WTC11 (cell line): Measurements from ENCODE around the gene PCDHB16.

Experiments
- ATF6 ChIP-seq: sonication (generic); formaldehyde crosslinking; IDR thresholded peaks from 2 replicates; pipeline ENCODE4 v1.8.1; 2023; ENCODE audit warnings: mild to moderate bottlenecking, missing genetic modification reagents
- CBFB ChIP-seq: sonication (generic); formaldehyde crosslinking; IDR thresholded peaks from 2 replicates; pipeline ENCODE4 v1.8.1; 2022; ENCODE audit warnings: mild to moderate bottlenecking, low read depth, missing genetic modification reagents
- ETV6 ChIP-seq: sonication (generic); formaldehyde crosslinking; IDR thresholded peaks from 2 replicates; pipeline ENCODE4 v1.8.1; 2022; ENCODE audit warnings: mild to moderate bottlenecking, missing genetic modification reagents
- FOXK1 ChIP-seq: sonication (generic); formaldehyde crosslinking; IDR thresholded peaks from 2 replicates; pipeline ENCODE4 v1.8.0; 2022; ENCODE audit warnings: mild to moderate bottlenecking, moderate library complexity, missing genetic modification reagents
- IRF2 ChIP-seq: sonication (generic); formaldehyde crosslinking; IDR thresholded peaks from 2 replicates; pipeline ENCODE4 v1.8.0; 2022; ENCODE audit warnings: low read depth, missing genetic modification reagents, borderline replicate concordance
- NR2C2 ChIP-seq: sonication (generic); formaldehyde crosslinking; IDR thresholded peaks from 2 replicates; pipeline ENCODE4 v1.8.0; 2022; ENCODE audit warnings: mild to moderate bottlenecking, missing genetic modification reagents
- RORB ChIP-seq: fragments of 250-450 bp; sonication (Bioruptor Pico); IDR thresholded peaks from 2 replicates; pipeline ENCODE4 v1.9.0; 2021; ENCODE audit warnings: mild to moderate bottlenecking
- TP53 ChIP-seq: sonication (generic); formaldehyde crosslinking; IDR thresholded peaks from 2 replicates; pipeline ENCODE4 v1.8.1; 2023; ENCODE audit warnings: mild to moderate bottlenecking, missing genetic modification reagents
- ZBTB21 ChIP-seq: sonication (generic); formaldehyde crosslinking; IDR thresholded peaks from 2 replicates; pipeline ENCODE4 v1.8.1; 2023; ENCODE audit warnings: mild to moderate bottlenecking, missing genetic modification reagents, borderline replicate concordance
- ZNF416 ChIP-seq: fragments of 250-450 bp; sonication (Bioruptor Pico); IDR thresholded peaks from 2 replicates; pipeline ENCODE4 v1.9.0; 2021; ENCODE audit warnings: mild to moderate bottlenecking, inconsistent platforms
- TF ChIP-seq, protein P1 (sequence below): sonication (generic); formaldehyde crosslinking; IDR thresholded peaks from 2 replicates; pipeline ENCODE4 v1.8.1; 2023; ENCODE audit warnings: mild to moderate bottlenecking, missing genetic modification reagents, moderate library complexity
- TF ChIP-seq, protein P2 (sequence below): fragments of 200-600 bp; IDR thresholded peaks from 2 replicates; pipeline ENCODE4 v1.8.0; 2022; ENCODE audit warnings: antibody characterized with exemption

GRCh38 chr5:141172381-141173204 is 9.6 kb upstream of the PCDHB16 start, which contains the start of gene PCDHB7:
- TF ChIP-seq CBFB (CRISPR knock-in tag) (no peak), RORB (CRISPR knock-in tag) (no peak), ZBTB21 (no peak), ATF6 (no peak), FOXK1 (CRISPR knock-in tag) (no peak), NR2C2 (CRISPR knock-in tag) (no peak), TP53 (CRISPR knock-in tag) (no peak), ETV6 (CRISPR knock-in tag) (no peak), IRF2 (CRISPR knock-in tag) (no peak), ZNF416 (no peak)
- TF ChIP-seq, protein P1, sequence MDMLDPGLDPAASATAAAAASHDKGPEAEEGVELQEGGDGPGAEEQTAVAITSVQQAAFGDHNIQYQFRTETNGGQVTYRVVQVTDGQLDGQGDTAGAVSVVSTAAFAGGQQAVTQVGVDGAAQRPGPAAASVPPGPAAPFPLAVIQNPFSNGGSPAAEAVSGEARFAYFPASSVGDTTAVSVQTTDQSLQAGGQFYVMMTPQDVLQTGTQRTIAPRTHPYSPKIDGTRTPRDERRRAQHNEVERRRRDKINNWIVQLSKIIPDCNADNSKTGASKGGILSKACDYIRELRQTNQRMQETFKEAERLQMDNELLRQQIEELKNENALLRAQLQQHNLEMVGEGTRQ (CRISPR knock-in tag): no peak
- TF ChIP-seq, protein P2, sequence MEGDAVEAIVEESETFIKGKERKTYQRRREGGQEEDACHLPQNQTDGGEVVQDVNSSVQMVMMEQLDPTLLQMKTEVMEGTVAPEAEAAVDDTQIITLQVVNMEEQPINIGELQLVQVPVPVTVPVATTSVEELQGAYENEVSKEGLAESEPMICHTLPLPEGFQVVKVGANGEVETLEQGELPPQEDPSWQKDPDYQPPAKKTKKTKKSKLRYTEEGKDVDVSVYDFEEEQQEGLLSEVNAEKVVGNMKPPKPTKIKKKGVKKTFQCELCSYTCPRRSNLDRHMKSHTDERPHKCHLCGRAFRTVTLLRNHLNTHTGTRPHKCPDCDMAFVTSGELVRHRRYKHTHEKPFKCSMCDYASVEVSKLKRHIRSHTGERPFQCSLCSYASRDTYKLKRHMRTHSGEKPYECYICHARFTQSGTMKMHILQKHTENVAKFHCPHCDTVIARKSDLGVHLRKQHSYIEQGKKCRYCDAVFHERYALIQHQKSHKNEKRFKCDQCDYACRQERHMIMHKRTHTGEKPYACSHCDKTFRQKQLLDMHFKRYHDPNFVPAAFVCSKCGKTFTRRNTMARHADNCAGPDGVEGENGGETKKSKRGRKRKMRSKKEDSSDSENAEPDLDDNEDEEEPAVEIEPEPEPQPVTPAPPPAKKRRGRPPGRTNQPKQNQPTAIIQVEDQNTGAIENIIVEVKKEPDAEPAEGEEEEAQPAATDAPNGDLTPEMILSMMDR: peak; percentile 66
